Adrenal gland (tissue), 12 donors: ENCODE results near the gene SH3PXD2B. TPM values are rescaled to one million over a fixed set of nuclear protein-coding genes. Genes with fewer than 3 reads are reported as not detected.

Experiments
- DNase-seq, 7 donors: peaks; one replicate each; pipeline ENCODE4 v3.0.0-alpha.2; 2019 to 2020
- H3K27ac ChIP-seq, 5 donors: fragments of 200-600 bp; sonication (generic) in 4 of 5; 1 replicate in 3 of 5; 2 replicates in 2 of 5; pipeline versions ENCODE4 v1.5.1 to v1.8.0; 2016 to 2020; ENCODE audit warnings: mild to moderate bottlenecking in 1 of 5
- H3K27me3 ChIP-seq: fragments of 200-600 bp; 2 replicates; pipeline ENCODE4 v1.8.0; 2021
- H3K36me3 ChIP-seq, 2 donors: fragments of 200-600 bp; replicated peaks in 1 of 2; 1 replicate in 1 of 2; 2 replicates in 1 of 2; pipeline versions ENCODE4 v1.5.1 to v1.8.0; 2018 to 2022
- H3K4me1 ChIP-seq, 2 donors: fragments of 200-600 bp; replicated peaks in 1 of 2; 1 replicate in 1 of 2; 2 replicates in 1 of 2; pipeline versions ENCODE4 v1.5.1 to v1.8.0; 2018 to 2021
- H3K4me3 ChIP-seq, 4 donors: fragments of 200-600 bp; sonication (generic) in 3 of 4; one replicate each; pipeline ENCODE4 v1.5.1; 2016 to 2018
- H3K9me3 ChIP-seq, 3 donors: fragments of 200-600 bp; sonication (generic) in 1 of 3; replicated peaks in 1 of 3; 1 replicate in 2 of 3; 2 replicates in 1 of 3; pipeline versions ENCODE4 v1.5.1 to v1.8.0; 2016 to 2021
- POLR2A ChIP-seq, 2 donors: fragments of 450-650 bp; IDR thresholded peaks; one replicate each; pipeline ENCODE4 v1.6.1; 2017; ENCODE audit warnings: antibody characterized with exemption in 2 of 2, mild to moderate bottlenecking in 2 of 2, moderate library complexity in 1 of 2
- WGBS, 4 donors: extraction: QIAGEN DNeasy Blood & Tissue Kit in 2 of 4; methylation state at CpG; one replicate each; pipeline versions ENCODE4 v1.1.5 to v1.1.7; 2013 to 2017; 5-methylcytosine and 5-hydroxymethylcytosine counted together
- intact Hi-C, 2 donors: fragments of 100-400 bp; cut with DNase I; formaldehyde crosslinking; loops; one replicate each; pipeline versions ENCODE4 v1.14.1 to v1.15.0; 2022 to 2023
- polyA plus RNA-seq, 3 donors: library from polyadenylated mRNA; stranded (reverse); fragments of 200-250 nt in 2 of 3; fragments of 350-450 nt in 1 of 3; fragmentation: Illumina TruSeq in 1 of 3; extraction: RNeasy Lipid Tissue Mini Kit (QIAGEN cat#74804) in 1 of 3; gene quantifications; one replicate each; pipeline ENCODE4 v1.2.3, GENCODE V29; 2013 to 2014
- total RNA-seq, 9 donors: library from RNA; depleted of rRNA in 4 of 9; stranded (reverse); fragments of >200 nt in 4 of 9; fragments of 120-200 nt in 1 of 9; fragmentation: NEBNext Ultra II Directional in 1 of 9; extraction: Animal tissue kit (Norgen Biotek cat#: 25700) in 1 of 9; gene quantifications; one replicate each; pipeline versions ENCODE4 v1.1.0 to v1.2.4, GENCODE V29; 2013 to 2023
- TF ChIP-seq, protein P1 (sequence below), 6 experiments: fragments of 450-650 bp in 4 of 6; fragments of 200-600 bp in 2 of 6; sonication (generic) in 1 of 6; IDR thresholded peaks; 1 replicate in 5 of 6; 2 replicates in 1 of 6; pipeline versions ENCODE4 v1.5.1 to v1.8.0; 2016 to 2021; ENCODE audit warnings: antibody characterized with exemption in 6 of 6, mild to moderate bottlenecking in 2 of 6, moderate library complexity in 1 of 6
- donor health status: healthy with polysubstance abuse.
- donor health status: Bipolar disorder and iron deficiency.
- donor health status: DM: yes; HTN: yes; CAD: no.
- donor health status: DM: no; HTN: no; CAD: no.
- donor health status: DM: no; HTN: no; CAD: no.
- donor health status: DM: yes; HTN: yes; CAD: no.

SH3PXD2B gene
- total and polyA plus RNA-seq, 12 donors, result 15.2 to 111 (median 51.5) TPM

- H3K4me1 ChIP-seq, result no peaks in the 10 kb centered on the region
- H3K4me3 ChIP-seq, result no peak overlapping the region
- no peak overlapping the region for H3K27ac ChIP-seq
- peaks cover 0 to 5% (median 0%) of the 10 kb centered on the region in 3 donors for H3K9me3 ChIP-seq
- 74 to 85% (median 82%) methylated on average over 6 to 7 of the region's 7 CpGs for WGBS, 4 donors
- no peaks in the 10 kb centered on the region for H3K36me3 ChIP-seq
- no peak for DNase-seq
- TF ChIP-seq, protein P1, sequence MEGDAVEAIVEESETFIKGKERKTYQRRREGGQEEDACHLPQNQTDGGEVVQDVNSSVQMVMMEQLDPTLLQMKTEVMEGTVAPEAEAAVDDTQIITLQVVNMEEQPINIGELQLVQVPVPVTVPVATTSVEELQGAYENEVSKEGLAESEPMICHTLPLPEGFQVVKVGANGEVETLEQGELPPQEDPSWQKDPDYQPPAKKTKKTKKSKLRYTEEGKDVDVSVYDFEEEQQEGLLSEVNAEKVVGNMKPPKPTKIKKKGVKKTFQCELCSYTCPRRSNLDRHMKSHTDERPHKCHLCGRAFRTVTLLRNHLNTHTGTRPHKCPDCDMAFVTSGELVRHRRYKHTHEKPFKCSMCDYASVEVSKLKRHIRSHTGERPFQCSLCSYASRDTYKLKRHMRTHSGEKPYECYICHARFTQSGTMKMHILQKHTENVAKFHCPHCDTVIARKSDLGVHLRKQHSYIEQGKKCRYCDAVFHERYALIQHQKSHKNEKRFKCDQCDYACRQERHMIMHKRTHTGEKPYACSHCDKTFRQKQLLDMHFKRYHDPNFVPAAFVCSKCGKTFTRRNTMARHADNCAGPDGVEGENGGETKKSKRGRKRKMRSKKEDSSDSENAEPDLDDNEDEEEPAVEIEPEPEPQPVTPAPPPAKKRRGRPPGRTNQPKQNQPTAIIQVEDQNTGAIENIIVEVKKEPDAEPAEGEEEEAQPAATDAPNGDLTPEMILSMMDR (IDR thresholded peaks at IDR 0.05), result no peak
- no peak for TF ChIP-seq POLR2A (IDR thresholded peaks at IDR 0.05)
- intact Hi-C loops, result no loop called here
- H3K27me3 ChIP-seq, result no peaks in the 10 kb centered on the region
Observed at GRCh38 chr5:172466062-172466461, 11.7 kb upstream of the SH3PXD2B start.

GRCh38 chr5:172463031-172463430, 8.7 kb upstream of the SH3PXD2B start:
- intact Hi-C loops, result no loop called here
- Histone ChIP-seq H3K9me3 (peaks cover 0 to 4% (median 0%) of the 10 kb centered on the region in 3 donors), H3K4me3 (no peak overlapping the region), H3K27ac (no peak overlapping the region), H3K36me3 (no peaks in the 10 kb centered on the region), H3K4me1 (no peaks in the 10 kb centered on the region), H3K27me3 (no peaks in the 10 kb centered on the region)
- no peak for DNase-seq
- TF ChIP-seq, protein P1 (IDR thresholded peaks at IDR 0.05), result no peak
- TF ChIP-seq POLR2A (IDR thresholded peaks at IDR 0.05), result no peak
- 89 to 92% (median 92%) methylated on average over 9 of the region's 9 CpGs for WGBS, 4 donors

DNA sequence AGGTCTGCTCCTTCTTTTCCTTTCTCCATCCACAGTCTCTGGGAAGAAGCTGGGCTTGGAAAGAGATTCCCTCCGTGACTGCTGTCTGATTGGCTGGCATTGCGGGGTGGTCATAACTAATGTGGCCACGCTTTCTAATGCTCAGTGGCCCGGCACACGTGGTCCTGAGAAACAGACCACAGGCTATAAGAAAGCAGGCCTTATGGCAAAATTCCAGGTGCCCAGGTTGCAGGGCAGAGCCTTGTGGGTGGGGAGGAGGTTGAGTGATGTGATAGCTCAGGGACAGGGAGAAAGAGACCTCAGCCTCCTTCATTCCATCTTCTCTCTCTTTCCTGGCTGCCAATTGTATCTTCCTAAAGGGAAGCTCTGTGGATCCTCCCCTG, 5.4 kb upstream of the SH3PXD2B start:
- intact Hi-C loops, result no loop called here
- Histone ChIP-seq H3K4me3 (no peak overlapping the region), H3K4me1 (peaks cover 7 to 9% of the 10 kb centered on the region in 2 donors), H3K27me3 (no peaks in the 10 kb centered on the region), H3K27ac (no peak overlapping the region), H3K9me3 (no peaks in the 10 kb centered on the region), H3K36me3 (no peaks in the 10 kb centered on the region)
- TF ChIP-seq POLR2A (IDR thresholded peaks at IDR 0.05), result no peak
- TF ChIP-seq, protein P1 (IDR thresholded peaks at IDR 0.05), result no peak
- WGBS, 4 donors, result 90 to 98% (median 94%) methylated on average over 5 of the region's 5 CpGs
- peak in 1 of 7 donors; percentile 48 for DNase-seq

DNA sequence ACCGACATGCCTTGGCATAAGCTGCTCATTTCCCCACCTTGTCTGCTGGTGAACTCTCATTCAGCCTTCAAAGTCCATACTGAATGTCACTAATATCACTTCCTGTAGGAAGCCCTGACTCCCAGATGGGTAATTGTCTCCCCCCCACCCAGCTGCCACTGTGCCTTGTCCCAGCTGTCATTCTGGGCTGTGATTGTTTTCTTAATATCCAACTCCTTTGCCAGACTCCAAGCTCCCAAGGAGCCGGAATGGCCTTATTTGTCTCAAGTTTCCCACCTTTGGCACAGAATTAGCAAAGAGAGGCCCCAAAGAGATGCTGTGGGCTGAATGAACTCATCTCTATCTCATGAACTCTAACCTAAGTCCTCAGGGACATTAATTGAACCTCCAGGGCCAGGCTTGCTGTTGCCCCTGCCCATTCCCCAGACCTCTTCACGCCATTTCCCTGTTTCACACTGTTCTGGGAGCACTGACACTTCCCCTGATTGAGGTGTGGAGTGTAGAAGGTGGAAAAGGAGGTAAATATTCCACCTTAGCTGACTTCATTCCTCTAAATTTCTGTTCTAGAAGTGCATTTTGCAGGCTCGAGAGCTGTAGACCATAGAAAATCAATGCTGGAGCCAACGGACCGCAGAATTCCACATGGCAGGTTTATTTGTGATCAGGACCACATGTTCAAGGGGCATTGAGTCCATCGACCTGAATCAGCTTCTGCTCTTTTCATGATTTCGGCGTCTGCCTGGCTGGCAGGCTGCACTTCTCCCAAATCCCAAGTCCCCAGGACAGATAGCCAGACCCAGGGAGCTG, 4.9 kb upstream of the SH3PXD2B start:
- intact Hi-C loops, result no loop called here
- 78 to 87% (median 81%) methylated on average over 9 of the region's 9 CpGs for WGBS, 4 donors
- H3K4me1 ChIP-seq, result peaks cover 9 to 11% of the 10 kb centered on the region in 2 donors
- H3K27ac ChIP-seq, result no peak overlapping the region
- H3K4me3 ChIP-seq, result no peak overlapping the region
- H3K36me3 ChIP-seq, result no peaks in the 10 kb centered on the region
- H3K27me3 ChIP-seq, result no peaks in the 10 kb centered on the region
- no peak for TF ChIP-seq POLR2A (IDR thresholded peaks at IDR 0.05)
- TF ChIP-seq, protein P1 (IDR thresholded peaks at IDR 0.05), result no peak
- DNase-seq, result peak in 1 of 7 donors; percentile 42
- H3K9me3 ChIP-seq, result no peaks in the 10 kb centered on the region
